ENCODE data around the gene PDE4A. TPM values are rescaled to one million over a fixed set of nuclear protein-coding genes. Genes with fewer than 3 reads are reported as not detected.
"Not testable (repeated sequence)": the region's sequence is repeated elsewhere in the genome, so short reads cannot be mapped to it uniquely, and the experiment has no call there.

PDE4A gene
- total and polyA plus RNA-seq, 8 donors: 5.0 to 12.6 (median 9.3) TPM

- peak in 1 of 4 donors; percentile 1 for ATAC-seq
- no peak for FAIRE-seq
- Histone ChIP-seq H3K27ac (peak overlapping the region; percentile 24 to 83 (median 66)), H3K4me3 (peak overlapping the region; percentile 71 to 95 (median 82)), H3K36me3 (no peaks in the 10 kb centered on the region), H3K9me3 (no peaks in the 10 kb centered on the region), H3K27me3 (no peaks in the 10 kb centered on the region), H3K4me1 (peaks cover 2 to 5% (median 4%) of the 10 kb centered on the region in 3 donors)
- no peak for TF ChIP-seq CTCF (IDR thresholded peaks at IDR 0.05)
- WGBS, 2 donors: 0% methylated on average over 10 of the region's 10 CpGs
- intact Hi-C loops (cut with DNase I): no loop called here
- DNase-seq: no peak
These were observed 40.4 kb upstream of the PDE4A start for GRCh38 chr19:10379880-10380312.

GRCh38 chr19:10380313-10381102, 39.8 kb upstream of the PDE4A start, which contains the start of gene TYK2:
Gene TYK2 (minus strand): TSS chr19:10380572. CDS start chr19:10378406, 2,166 bp downstream.
- FAIRE-seq (peak; percentile 88), DNase-seq (peak; percentile 96 to 99 (median 98)), ATAC-seq (peak; percentile 97 to 99 (median 99))
- intact Hi-C loops (cut with DNase I): no loop called here
- H3K27ac ChIP-seq: peak within 1 kb of the TSS; percentile 53 to 83 (median 68)
- H3K36me3 ChIP-seq: no peaks in the 10 kb centered on the region
- H3K4me1 ChIP-seq: peaks cover 2 to 5% (median 4%) of the 10 kb centered on the region in 3 donors
- peak within 1 kb of the TSS; percentile 71 to 95 (median 82) for H3K4me3 ChIP-seq
- H3K9me3 ChIP-seq: no peaks in the 10 kb centered on the region
- 0 to 1% methylated on average over 57 to 58 of the region's 58 CpGs for WGBS, 2 donors
- no peaks in the 10 kb centered on the region for H3K27me3 ChIP-seq
- no peak for TF ChIP-seq CTCF (IDR thresholded peaks at IDR 0.05)

- H3K27ac ChIP-seq; intact Hi-C loops (cut with DNase I); H3K4me3 ChIP-seq; H3K4me1 ChIP-seq; H3K27me3 ChIP-seq; FAIRE-seq; H3K9me3 ChIP-seq; ATAC-seq; DNase-seq; H3K36me3 ChIP-seq: not testable (repeated sequence)
- WGBS, 2 donors: 69 to 88% methylated on average over 8 of the region's 8 CpGs
These were observed 37.2 kb upstream of the PDE4A start for GRCh38 chr19:10383223-10383499.

GRCh38 chr19:10384580-10384979, 35.8 kb upstream of the PDE4A start:
- Histone ChIP-seq H3K27ac (no peak overlapping the region), H3K27me3 (no peaks in the 10 kb centered on the region), H3K4me1 (peaks cover 0 to 2% (median under 1%) of the 10 kb centered on the region in 3 donors), H3K36me3 (no peaks in the 10 kb centered on the region), H3K9me3 (no peaks in the 10 kb centered on the region), H3K4me3 (no peak overlapping the region)
- intact Hi-C loops (cut with DNase I): no loop called here
- FAIRE-seq (no peak), ATAC-seq (no peak), DNase-seq (no peak)
- TF ChIP-seq CTCF (IDR thresholded peaks at IDR 0.05): no peak
- 78 to 80% methylated on average over 9 of the region's 9 CpGs for WGBS, 2 donors

- Histone ChIP-seq H3K36me3 (peaks cover 1 to 27% (median 7%) of the 10 kb centered on the region in 3 donors), H3K4me3 (no peak overlapping the region), H3K9me3 (no peaks in the 10 kb centered on the region), H3K27me3 (no peaks in the 10 kb centered on the region), H3K27ac (no peak overlapping the region), H3K4me1 (no peaks in the 10 kb centered on the region)
- intact Hi-C loops (cut with DNase I): loop anchor here in 2 of 3 donors (2.0 to 5.0 kb wide), 2 partner anchors 117 to 120 kb away; partner anchors contain the start of gene ICAM1 (in 1 of the 2)
- peak; percentile 72 to 98 (median 88) for DNase-seq
- peak; percentile 84 to 92 (median 90) for TF ChIP-seq CTCF (IDR thresholded peaks at IDR 0.05)
- 0% methylated on average over 3 of the region's 3 CpGs for WGBS, 2 donors
- no peak for FAIRE-seq
- peak; percentile 67 to 87 (median 84) for ATAC-seq
These were observed 31.4 kb upstream of the PDE4A start for GRCh38 chr19:10388957-10389356.

Measured in pancreas (tissue), 10 donors.